AG10803 (cell line): Measurements from ENCODE around the gene BCAR3.
"Not testable (repeated sequence)": the region's sequence is repeated elsewhere in the genome, so short reads cannot be mapped to it uniquely, and the experiment has no call there.

Source experiments
- DNase-seq: peaks from one replicate; pipeline ENCODE4 v3.0.0; 2010; ENCODE audit warnings: low read depth
- H3K4me3 ChIP-seq: 2 replicates; pipeline ENCODE4 v1.5.1; 2011; ENCODE audit warnings: mild to moderate bottlenecking, low read length, control low read depth
- TF ChIP-seq, protein P1 (sequence below): conservative IDR thresholded peaks from 2 replicates; pipeline ENCODE4 v1.5.1; 2011; ENCODE audit warnings: mild to moderate bottlenecking, low read length, control low read depth, inconsistent platforms

BCAR3 gene

GRCh38 chr1:93651695-93652094, 29.9 kb downstream of the BCAR3 start:
- TF ChIP-seq, protein P1, sequence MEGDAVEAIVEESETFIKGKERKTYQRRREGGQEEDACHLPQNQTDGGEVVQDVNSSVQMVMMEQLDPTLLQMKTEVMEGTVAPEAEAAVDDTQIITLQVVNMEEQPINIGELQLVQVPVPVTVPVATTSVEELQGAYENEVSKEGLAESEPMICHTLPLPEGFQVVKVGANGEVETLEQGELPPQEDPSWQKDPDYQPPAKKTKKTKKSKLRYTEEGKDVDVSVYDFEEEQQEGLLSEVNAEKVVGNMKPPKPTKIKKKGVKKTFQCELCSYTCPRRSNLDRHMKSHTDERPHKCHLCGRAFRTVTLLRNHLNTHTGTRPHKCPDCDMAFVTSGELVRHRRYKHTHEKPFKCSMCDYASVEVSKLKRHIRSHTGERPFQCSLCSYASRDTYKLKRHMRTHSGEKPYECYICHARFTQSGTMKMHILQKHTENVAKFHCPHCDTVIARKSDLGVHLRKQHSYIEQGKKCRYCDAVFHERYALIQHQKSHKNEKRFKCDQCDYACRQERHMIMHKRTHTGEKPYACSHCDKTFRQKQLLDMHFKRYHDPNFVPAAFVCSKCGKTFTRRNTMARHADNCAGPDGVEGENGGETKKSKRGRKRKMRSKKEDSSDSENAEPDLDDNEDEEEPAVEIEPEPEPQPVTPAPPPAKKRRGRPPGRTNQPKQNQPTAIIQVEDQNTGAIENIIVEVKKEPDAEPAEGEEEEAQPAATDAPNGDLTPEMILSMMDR: no peak
- no peak for DNase-seq
- H3K4me3 ChIP-seq: no peak overlapping the region

GRCh38 chr1:93650159-93650558, 31.5 kb downstream of the BCAR3 start:
- H3K4me3 ChIP-seq: not testable (repeated sequence)

GRCh38 chr1:93649231-93649630, 32.4 kb downstream of the BCAR3 start:
- DNase-seq: no peak
- H3K4me3 ChIP-seq: no peak overlapping the region
- TF ChIP-seq, protein P1: no peak

More at GRCh38 chr1:93650159-93650558, 31.5 kb downstream of the BCAR3 start:
- DNase-seq: not testable (repeated sequence)

- TF ChIP-seq, protein P1: no peak
- no peak overlapping the region for H3K4me3 ChIP-seq
- no peak for DNase-seq
These were observed 33.0 kb downstream of the BCAR3 start for GRCh38 chr1:93648656-93649055.

GRCh38 chr1:93641527-93641926, 40.1 kb downstream of the BCAR3 start:
- TF ChIP-seq, protein P1: no peak
- H3K4me3 ChIP-seq: no peak overlapping the region
- DNase-seq: no peak

GRCh38 chr1:93640656-93641440, 40.8 kb downstream of the BCAR3 start:
- TF ChIP-seq, protein P1: no peak
- DNase-seq: no peak
- H3K4me3 ChIP-seq: no peak overlapping the region

GRCh38 chr1:93638981-93639380, 42.7 kb downstream of the BCAR3 start:
- DNase-seq: no peak
- no peak overlapping the region for H3K4me3 ChIP-seq
- TF ChIP-seq, protein P1: no peak
